GM18520 (cell line): ENCODE results near the gene GSG1L.
"Not testable (repeated sequence)": the region's sequence is repeated elsewhere in the genome, so short reads cannot be mapped to it uniquely, and the experiment has no call there.

ENCODE experiments used
- ATAC-seq: cut with Tn5 transposase; IDR thresholded peaks from one replicate; pipeline ENCODE4 v1.9.1; 2021; ENCODE audit not compliant: unreplicated experiment

GSG1L gene

DNA sequence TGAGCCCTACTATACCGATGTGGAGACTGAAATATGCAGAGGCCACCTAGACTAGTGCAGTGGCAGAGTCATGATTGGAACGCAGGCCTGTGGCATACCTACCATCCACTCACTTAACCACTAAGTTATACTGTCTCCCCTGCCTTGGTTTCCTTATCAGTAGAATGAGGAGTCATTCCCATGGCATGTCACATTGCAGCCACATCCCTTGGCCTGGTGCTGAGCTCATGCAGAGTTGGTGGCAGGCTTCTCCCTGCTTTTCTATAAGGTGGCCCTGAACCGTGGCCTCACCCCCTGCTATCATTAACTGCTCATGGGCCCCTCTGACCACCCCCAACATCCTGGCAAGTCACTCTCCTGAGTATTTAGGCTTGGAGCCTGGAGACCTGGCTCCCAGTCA is 301.1 kb downstream of the GSG1L start:
- no peak for ATAC-seq

DNA sequence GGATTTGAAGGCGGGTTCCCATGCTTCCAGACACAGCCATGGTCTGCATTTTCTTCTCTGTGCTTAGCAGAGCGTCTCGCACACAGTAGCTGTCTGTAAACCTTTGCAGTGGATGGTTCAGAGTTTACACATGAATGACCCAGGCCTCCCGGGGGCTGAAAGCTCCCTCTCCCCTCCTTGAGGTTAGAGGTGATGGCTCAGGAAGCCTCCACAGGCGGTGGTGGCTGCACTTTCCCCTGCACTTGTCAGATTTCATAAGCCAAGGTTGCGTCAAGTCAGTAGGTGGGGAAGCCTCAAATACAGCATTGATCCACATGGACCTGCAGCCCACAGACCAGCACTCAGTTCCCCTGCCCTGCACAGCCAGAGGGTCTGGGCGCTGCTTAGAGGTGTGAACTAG is 301.7 kb downstream of the GSG1L start:
- ATAC-seq = no peak

DNA sequence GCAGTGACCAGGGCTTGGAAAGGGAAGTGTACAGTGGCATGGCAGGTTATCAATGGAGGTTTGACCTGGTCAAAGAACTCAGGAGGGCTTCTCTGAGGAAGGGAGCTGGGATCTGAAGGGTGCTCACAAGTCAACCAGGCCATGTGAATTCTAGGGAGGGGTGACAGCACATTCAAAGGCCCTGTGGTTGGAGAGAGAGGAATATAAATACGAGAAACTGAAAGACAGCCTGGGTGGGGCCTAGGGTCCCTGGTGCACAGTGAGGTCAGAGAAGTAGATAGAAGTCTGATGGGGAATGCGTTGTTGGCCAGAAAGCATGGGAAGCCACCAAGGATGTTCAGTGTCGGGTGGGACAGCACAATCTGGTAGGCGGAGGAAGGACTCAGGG is 302.7 kb downstream of the GSG1L start:
- no peak for ATAC-seq

DNA sequence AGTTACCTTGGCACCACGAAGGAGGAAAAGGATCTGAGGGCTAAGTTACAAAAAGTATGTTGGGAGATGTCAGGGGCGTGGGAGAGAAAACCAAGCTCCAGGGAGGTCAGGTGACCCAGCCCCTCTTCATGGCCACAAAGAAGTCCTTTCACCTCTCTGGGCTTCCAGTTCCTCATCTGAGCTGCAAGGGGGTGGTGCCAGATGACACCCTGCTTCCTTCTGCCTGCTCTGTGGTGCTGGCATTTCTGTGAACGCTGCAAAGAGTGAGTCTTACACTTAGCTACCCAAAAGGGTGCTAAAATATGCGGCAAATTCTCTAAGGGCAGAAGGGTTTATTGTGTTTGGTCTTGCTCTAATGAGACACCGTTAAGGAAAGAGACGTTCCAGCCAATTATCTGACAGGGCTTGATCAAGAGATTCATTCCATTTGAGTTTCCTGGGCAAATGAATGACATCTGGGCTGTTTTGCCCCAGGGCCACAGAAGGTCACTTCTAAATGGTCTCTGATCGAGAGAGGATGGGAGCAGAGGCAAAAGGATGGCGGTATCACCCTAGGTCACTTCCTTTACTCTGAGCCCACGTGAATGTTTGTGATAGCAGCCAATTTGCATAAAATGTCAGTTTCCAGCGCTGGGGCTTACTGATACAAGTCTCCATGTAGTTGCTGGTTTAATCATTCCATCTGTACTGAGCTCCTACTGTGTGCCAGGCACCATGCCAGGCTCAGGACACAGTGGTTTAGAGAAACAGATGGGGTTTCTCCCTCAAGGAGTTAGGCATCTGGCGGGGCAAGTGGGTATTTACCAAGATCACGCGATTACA is 303.3 kb downstream of the GSG1L start:
- no peak for ATAC-seq

DNA sequence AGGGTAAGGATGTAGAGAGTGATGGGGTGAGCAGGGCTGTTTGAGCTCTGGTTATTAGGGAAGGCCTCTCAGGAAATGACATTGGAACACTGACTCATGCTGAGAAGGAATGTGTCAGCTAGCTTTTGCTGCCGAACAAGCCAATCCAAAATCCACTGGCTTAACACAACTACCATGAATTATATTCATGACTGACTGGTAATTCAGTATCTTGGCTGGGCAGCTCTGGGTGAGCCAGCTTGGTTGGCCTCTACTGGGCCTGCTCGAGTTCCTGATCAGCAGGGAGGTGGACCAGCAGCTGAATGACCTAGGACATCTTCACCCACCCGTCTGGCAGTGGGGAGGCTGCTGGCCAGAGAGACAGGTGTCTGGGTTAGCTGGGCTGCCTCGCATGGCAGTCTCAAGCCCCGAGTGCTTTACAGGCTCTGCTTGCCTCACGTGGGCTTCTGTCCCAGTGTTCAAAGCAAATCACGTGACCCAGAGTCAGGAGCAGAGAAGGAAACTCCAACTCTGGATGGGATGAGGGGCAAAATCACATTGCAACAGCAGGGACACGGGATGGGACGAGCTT is 304.1 kb downstream of the GSG1L start:
- no peak for ATAC-seq

DNA sequence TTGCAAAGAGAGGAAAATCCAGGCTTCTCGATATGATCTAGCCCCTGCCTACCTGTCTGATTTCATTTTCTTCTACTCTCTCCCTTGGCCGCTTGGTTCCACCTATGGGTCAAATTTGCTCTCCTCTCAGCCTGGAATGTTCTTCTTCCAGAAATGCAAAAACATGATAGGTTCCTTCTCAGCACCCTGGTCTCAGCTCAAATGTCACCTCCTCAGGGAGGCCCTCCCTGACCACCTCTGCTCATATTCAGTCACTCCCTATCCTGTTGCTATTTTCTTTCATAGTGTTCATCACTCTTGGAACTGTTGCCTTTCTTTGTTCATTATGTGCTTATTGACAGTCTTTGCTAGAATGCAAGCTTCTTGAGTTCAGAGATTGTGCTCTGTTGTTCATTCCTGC is 305.0 kb downstream of the GSG1L start:
- no peak for ATAC-seq

DNA sequence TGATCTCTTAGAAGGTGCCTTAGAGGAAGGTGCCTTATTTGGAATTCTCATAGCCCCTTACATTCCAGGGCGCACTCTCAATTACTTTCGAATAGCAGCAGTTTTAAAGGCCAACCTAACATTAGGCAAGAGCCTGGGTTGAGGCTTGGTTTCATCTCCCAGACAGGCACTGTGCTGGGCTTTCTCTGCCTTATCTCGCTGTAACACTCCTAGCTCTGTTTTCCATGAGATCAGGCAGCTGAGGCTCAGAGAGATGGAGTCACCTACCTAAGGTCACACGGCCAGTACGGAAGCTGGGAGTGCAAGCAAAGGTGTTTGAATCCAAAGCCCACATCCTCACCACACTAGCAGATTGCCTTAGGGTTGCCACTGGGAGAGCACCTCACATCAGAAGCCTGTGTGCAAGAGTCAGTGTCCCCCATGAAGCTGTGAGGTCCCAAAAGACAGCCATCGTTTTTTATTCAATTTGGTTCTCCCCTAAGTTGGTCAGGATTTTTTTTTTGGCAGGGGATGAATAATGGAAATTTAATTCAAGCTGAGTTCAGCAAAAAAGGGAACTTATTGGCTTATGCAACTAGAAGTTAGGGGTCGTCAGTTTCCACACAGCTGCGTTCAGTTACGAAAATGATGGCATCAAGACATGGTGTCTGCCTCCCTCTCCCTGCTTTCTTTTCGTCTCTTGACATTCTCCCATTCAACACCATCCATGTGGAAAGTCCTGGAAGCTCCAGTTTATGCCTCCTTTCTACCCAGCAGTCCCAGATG is 307.1 kb downstream of the GSG1L start:
- ATAC-seq = no peak

DNA sequence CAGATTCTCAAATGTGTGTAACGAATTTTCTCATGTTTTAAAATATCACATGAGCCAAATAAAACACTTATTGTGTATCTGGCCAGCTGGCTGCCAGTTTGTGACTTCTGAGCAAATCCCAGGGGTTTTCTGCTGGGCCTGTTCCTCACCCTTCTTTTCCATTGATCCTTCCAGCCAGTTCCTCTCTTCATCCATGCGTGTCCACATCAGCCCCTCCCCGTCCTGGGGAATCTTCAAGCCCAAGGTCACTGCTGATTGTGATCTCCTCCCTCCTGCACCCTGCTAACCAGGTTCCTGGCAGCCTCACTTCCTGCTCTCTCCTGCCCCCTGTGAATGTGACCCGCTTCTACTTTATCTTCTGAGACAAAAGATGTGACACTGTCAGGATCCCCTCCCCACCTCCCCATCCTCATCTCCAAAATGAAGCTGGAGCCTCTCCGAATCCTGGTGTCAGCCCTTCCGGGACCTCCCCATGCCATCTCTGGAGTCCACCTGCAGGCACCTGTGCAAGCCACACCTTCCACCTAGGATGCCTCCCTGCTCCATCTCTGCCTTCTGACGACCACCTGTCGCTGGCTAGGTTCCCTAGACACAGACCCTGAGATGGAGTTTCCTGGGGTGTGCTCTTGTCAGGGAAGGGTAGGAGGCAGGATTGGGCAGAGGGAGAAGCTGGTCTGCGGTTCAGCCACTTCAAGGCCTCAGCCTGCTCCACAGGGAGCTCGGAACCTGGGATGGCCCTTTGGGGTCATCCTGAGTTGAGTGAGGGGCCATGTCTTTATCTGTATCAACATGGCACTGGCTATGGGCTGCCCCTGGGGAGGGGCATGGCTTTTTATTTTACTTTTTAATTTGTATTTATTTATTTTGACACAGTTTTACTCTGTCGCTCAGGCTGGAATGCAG is 308.5 kb downstream of the GSG1L start:
- ATAC-seq = no peak

DNA sequence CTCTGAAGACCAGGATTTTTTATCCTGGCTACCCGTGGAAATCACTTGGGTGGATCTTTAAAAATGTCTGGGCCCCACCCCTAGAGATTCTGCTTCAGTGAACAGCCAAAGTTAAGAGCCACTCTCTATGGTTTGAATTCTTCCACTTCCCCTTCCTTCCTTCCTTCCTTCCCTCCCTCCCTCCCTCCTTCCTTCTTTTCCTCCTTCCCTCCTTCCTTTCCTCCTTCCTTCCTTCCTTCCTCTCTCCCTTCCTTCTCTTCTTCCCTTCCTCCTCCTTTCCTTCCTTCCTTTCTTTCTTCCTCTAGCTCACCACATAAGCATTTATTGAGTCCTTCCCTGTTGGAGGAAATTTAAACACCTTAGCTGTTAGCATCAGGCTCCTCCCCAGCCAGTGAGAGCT is 310.0 kb downstream of the GSG1L start:
- no peak for ATAC-seq

DNA sequence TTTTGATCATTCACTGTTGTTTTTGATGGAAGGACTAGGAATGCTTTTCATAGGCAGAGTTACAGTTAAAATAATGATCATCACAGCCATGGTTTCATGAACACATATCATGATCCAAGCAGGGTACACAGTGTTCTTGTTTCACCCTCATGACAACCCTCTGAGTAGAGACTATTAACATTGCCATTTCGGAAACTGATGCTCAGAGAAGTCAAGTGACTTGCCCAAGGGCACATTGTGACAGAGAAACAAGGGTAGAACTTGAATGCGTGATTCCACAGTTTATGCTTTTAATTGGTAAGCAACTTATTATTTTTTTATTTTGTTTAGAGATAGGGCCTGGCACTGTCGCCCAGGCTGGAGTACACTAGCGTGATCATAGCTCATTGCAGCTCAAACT is 311.3 kb downstream of the GSG1L start:
- no peak for ATAC-seq

DNA sequence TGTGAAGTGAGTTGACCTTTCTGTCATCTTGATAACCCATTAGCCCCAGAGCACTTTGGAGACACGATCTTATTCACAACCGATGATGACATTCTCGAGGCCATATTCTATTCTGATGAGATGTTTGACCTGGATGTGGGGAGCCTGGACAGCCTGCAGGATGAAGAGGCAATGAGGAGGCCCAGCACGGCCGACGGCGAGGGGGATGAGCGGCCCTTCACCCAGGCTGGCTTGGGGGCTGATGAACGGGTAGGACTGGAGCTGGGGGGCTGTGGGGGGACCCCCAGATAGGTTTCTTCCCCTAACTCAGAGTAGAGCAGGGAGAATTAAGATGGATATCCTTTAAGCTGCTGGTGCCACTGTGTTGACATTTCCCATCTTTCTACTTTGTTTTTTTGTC is 311.8 kb downstream of the GSG1L start:
- ATAC-seq = no peak

DNA sequence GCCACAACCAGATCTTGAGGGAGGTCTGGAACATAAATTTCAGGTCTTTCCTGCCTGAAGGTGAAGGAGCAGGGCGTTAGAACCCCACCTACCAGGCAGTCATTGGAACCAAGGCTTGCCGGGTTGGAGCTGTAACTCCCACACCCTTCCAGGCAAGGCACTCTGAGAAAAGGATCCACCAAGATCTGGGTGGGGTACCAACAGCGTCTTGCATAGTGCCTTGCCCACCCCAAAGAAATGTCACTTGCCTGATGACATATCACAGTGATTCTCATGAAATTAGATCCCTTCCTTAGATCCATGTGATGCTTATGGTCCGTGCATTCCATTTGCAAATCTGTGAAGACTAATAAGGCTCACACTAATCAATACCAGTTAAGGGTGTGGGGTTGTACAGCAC is 312.3 kb downstream of the GSG1L start:
- ATAC-seq = no peak

DNA sequence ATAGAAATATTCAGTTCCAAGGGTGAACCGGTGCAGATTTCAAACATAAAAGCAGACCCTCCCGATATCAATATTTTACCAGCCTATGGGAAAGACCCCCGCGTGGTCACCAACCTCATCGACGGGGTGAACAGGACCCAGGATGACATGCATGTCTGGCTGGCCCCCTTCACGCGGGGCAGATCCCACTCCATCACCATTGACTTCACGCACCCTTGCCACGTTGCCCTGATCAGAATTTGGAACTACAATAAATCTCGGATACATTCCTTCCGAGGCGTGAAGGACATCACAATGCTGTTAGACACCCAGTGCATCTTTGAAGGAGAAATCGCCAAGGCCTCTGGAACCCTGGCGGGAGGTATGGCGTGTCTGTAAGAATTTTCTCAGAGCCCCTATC is 313.6 kb downstream of the GSG1L start:
- ATAC-seq = no peak

DNA sequence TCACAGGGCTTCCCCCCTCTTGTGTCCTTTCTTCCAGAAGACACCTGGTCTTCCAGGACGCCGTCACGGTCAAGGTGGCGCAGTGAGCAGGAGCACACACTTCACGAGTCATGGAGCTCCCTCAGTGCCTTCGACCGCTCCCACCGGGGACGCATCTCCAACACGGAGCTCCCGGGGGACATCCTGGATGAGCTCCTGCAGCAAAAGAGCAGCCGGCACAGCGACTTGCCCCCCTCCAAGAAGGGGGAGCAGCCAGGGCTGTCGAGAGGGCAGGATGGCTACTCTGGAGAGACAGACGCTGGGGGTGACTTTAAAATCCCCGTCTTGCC is 314.0 kb downstream of the GSG1L start:
- no peak for ATAC-seq

DNA sequence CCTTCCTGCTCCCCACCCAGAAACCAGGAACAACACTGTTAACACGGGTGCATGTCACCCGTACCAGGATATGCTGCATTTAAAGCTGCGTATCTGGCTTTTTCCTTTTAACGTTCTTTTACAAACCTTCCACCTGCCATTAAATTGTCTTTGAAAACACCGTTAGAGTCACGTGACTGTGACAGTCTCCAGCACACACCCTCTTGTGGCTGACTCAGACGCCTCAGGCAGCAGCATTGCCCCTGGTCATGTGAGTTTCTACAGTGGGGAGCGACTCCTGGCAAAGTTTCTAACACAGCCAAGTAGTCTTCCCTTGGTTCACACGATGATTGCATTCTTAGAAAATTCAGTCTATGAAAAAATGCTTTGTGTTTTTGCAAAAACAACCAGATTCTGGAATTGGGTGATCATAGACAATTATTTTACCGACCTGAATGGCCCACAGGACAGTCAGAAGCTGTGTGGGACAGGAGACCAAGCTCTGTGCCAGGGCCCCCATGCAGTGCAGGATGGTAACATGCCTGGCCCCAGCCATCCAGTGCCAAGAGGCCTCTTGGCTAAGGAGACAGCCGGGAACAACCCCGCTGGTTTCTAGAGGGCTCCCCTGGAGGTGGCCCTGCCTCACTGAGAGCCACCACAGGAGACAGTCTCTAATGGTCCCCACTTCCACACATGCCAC is 314.5 kb downstream of the GSG1L start:
- no peak for ATAC-seq

DNA sequence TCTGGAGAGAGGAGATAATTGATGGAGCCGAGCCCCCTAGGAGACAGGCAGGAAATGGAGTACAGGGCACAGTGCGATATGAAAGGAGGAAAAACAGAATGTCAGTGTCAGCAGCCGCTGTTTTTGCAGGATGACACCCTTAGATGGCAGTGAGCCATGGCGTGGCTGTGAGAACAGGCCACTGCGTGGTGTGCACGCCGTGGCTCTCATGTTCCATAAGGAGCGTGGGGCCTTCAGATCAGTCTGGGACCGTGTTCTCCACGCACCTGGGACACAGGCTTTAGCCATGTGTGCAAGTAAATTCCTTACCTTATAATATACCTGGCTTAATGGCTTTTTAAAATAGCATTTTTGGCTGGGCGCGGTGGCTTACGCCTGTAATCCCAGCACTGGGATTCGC is 315.6 kb downstream of the GSG1L start:
- ATAC-seq = no peak

DNA sequence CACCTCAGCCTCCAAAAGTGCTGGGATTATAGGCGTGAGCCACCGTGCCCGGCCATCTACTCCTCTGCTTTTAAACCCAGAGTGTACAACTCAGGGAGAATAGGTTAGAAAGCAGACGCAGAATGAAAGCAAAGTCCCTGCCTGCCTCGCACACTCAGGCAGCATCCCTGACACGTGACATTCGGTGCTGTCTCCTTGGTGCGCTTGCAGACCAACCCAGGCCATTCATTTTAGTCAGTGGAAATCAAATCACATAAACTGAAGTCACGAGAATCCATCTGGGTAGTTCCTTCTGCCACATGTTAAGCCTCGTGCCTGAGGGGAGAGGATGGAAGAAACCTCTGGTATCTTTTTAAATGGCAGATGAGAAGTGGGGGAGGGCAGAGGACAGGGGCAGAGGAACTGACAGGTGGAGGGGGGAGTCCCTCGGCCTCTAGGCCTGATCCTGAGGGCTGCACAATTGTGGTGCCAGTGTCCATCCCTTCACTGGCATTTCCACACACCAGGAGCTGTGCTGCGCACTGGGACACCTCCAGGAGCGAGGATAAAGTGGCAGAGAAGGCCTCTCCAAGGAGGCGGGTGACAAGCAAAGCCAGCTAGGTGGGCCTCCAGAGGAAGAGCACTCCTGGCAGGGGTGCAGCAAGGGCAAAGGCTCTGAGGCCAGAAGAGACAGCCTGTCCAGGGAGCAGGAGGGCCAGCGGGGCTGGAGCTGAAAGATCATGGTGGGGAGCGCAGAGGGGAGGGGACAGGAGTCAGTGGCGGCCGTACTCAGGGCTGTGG is 317.2 kb downstream of the GSG1L start:
- ATAC-seq = no peak

DNA sequence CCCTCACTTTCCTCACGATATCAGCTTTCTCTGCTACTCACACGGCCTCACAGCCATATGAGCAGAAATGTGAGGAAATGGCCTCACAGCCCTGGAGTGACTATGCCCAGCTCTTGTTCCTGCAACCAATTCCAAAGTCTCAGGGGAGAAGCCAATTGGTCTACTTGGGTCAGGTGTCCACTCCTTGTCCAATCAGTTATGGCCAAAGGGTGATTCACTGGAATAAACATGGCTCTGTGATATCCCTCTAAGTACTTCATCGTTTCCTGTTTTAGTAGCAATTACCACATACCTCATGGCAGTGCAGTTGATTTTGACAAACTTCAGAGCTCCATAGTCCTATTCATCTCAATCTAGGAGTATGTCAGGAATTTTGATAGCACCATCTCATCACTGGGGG is 318.2 kb downstream of the GSG1L start:
- ATAC-seq = no peak

DNA sequence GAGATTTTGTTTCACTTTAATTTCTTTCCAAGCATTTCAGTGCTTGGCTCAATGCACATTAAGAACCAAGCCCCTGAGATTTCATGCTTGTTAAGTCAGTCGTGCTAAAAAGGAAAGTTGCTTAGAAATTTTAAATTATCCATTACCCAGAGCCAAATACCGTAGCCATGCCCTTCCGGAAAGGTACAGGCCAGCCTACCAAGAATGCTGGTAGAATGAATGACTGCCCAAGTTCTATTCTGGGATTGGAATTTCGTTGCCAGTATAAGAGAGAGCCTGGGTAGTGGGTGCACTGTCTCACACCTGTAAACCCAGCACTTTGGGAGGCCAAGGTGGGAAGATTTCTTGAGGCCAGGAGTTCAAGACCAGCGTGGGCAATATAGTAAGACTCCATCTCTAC is 319.6 kb downstream of the GSG1L start:
- no peak for ATAC-seq

DNA sequence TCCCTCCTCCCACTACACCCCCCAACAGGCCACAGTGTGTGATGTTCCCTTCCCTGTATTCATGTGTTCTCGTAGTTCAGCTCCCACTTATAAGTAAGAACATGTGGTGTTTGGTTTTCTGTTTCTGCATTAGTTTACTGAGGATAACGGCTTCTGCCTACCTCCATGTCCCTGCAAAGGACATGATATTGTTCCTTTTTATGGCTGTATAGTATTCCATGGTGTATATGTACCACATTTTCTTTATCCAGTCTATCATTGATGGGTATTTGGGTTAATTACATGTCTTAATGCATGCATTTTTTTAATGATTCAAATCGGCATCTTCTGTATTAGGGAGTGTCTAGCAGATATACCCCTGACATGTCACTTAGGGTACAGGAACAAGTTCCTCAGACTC is 320.5 kb downstream of the GSG1L start:
- not testable (repeated sequence) for ATAC-seq
